ENCODE data around the gene NTPCR.
A peak's percentile ranks its signal among the peaks of the same experiment; 100 is the strongest.

GRCh38 chr1:232950197-232951176 lies at the start of gene NTPCR:
- no peak for TF ChIP-seq POLR2A (IDR thresholded peaks at IDR 0.05)
- peak in 6 of 11 experiments; percentile 24 to 36 (median 27) for TF ChIP-seq CTCF (IDR thresholded peaks at IDR 0.05 in 8 of 11, conservative IDR thresholded peaks at IDR 0.05 in 3 of 11)
- peak; percentile 89 to 92 (median 92) for TF ChIP-seq POLR2AphosphoS5 (IDR thresholded peaks at IDR 0.05)
